Stimulated activated CD8-positive, alpha-beta memory T cell treated with anti-CD3 and anti-CD28 coated beads, Interleukin-12 subunit alpha, Interleukin-12 subunit beta, amount 100 ng/mL, for 1 hour (primary cell): ENCODE measurements around the gene MLYCD.
A peak's percentile ranks its signal among the peaks of the same experiment; 100 is the strongest.

Source experiments
- DNase-seq: peaks from one replicate; pipeline ENCODE4 v3.0.0-alpha.2; 2020; ENCODE audit warnings: low read depth

The MLYCD gene

DNA sequence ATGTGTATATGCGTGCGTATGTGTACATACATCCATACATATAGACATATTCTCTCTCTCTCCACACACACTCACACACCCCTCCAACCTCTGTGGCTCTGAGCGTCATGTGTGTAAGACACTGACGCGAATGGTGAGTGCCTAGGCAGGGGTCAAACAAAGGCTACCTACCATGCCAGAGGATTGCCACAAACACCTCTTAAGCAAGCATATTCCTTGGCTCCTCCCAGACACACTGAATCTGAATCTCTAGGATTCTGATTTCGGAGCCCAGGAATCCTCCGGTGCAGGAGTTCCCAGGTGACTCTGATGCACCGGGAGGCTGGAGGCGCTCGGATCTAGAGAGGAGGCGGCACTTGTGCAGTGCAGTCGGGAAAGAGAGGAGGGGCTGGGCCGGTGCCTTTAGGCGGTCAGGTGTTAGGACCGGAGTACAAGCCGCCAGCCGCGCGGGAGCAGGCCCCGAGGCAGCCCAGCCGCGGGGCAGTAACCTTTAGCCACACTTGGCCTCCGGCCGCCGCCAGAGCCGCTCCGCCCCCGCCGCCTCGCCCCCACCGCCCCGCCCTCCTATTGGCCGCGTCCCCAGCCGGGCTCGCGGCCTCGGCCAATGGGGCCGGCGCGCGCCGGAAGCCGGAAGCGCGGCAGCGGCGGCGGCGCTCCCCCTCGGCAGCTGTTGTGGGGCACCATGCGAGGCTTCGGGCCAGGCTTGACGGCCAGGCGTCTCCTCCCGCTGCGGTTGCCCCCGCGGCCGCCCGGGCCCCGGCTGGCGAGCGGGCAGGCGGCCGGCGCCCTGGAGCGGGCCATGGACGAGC lies at the start of gene MLYCD:
MLYCD (plus strand) TSS at position 653 of the 809 bp plus-strand sequence; CDS start at position 683, 30 bp downstream.
- peak; percentile 40 for DNase-seq

- no peak for DNase-seq
These were observed 49.5 kb upstream of the MLYCD start for GRCh38 chr16:83849421-83849820.

GRCh38 chr16:83850947-83851346 lies 48.0 kb upstream of the MLYCD start:
- DNase-seq, result no peak

- DNase-seq, result no peak
These were observed 47.4 kb upstream of the MLYCD start for GRCh38 chr16:83851473-83851872.

GRCh38 chr16:83852774-83853173 lies 46.1 kb upstream of the MLYCD start:
- DNase-seq, result no peak

DNA sequence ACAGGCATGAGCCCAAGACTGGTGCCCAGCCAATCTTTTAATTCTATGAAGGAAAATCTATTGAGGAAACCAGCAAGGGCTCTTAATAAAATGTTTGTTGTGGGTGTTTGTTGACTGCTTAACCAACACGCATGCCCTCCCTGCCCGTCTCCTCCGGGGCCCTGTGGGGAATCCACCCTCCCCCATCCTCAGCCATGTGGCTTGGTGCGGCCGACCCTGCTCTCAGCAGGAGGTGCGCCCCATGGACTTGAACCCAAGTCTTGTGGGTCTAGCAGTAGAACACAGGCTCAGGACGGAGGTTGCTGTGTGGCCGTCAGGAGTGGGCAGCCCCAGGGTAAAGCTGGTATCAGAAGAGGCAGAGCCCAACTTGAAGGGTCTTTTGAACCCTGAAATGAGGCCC lies 45.1 kb upstream of the MLYCD start:
- no peak for DNase-seq

- no peak for DNase-seq
These were observed 44.5 kb upstream of the MLYCD start for GRCh38 chr16:83854420-83854819.

- no peak for DNase-seq
These were observed 42.1 kb upstream of the MLYCD start for GRCh38 chr16:83856792-83857191.

GRCh38 chr16:83859265-83859664 lies 39.6 kb upstream of the MLYCD start:
- DNase-seq, result no peak

DNA sequence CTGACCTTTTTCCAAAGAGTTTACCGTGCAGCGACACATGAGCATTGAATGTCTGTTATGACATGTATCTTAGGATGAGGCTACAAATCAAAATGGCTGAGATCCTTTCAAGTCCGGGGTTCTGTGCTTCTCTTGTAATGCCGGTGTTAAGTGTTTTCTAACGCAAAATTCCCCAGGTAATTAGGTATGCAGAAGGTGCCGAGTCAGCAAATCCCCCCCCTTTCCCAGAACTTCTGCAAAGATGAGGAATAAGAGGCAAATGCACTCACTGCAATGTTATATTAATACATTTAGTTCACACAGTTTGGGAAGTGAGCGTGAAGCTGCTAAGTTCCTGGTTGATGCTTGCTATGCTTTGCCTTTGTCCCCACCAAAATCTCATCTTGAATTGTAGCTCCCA lies 36.3 kb upstream of the MLYCD start:
- DNase-seq, result no peak

GRCh38 chr16:83863682-83864081 lies 35.2 kb upstream of the MLYCD start:
- DNase-seq, result no peak

- no peak for DNase-seq
These were observed 28.1 kb upstream of the MLYCD start for GRCh38 chr16:83870830-83871229.

DNA sequence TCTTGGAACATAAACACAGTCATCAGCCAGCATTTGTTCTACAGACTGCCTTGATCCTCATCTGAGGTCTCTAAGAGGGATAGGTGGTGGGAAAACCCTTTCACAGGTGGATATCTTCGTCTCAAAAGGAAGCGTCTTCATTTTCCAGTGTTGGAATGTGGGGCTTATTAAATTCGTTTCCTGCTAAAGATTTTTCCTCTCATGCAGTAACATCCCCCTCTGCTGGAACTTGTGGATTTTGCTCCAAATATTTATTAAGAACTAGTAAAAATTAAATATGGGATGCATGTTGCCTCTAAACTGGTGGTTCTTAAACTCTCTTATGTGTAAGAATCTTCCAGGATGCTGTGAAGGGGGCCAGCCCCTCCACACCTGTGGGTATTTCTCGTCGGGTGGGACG lies 20.1 kb upstream of the MLYCD start:
- no peak for DNase-seq

DNA sequence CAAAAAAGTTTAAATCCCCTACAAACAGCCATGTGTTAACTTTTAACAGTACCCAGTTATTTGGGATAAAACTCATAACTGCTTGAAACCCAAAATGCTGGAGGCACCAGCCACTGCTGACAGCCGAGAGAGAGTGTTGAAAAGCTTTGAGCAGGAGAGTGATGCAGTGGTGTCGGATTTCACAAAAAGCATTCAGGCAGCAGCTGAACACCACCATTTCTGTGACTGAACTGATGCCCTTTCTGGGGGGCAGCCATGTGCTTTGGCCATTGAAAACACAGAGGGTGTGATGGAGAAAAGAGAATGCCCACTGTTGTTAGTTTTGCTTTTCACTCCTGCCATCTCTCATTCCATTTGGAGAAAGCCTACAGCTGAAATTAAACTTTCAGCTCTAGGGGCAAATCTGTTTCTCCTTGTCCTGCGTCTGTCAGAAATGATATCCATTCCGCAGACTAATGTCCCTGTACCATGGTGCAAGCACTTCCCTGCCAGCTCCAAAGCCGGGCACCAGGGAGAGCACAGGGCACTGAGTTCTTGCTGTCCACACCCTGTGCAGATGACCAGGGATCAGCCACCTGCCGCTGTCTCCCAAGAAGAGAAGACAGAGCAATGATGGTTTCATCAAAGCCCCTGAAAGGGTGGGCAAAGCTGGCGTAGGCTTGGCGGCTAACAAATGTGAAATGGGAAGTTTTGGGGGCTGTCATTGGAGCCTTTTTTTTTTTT lies 16.6 kb upstream of the MLYCD start:
- DNase-seq, result no peak

DNA sequence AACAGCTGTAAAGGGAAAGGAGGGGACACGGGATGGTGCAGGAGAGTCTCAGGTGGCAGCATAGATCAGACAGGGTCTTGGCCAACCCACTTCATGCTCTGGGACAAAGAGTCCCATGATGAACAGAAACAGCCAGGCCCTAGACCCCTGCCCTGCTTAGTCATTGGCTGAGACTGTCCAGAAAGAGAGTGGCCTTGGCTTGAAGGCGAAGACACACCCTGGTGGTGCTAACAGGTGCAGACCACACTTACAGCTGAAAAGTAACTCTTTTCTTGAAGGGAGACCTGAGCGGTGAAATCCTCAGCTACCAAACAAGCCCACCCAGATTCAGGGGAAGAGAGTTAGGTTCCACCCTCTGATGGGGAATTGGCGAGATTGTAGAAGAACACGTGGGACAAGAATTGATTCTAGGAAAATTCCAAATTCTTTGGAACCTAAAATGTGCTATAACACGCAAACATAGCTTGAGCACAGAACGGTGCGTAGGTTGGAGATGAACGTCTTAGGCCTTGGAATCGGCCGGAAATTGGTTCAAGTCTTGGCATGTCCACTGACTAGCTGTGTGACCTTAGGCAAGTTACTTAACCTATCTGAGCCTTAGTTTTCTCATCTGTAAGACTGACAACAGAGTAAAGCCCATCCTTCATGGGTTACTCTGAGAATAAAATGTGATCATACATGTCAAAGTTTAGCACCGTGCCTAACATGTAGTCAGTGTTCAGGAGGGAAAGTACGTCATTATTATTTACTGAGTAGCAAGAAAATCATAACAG lies 12.5 kb upstream of the MLYCD start:
- no peak for DNase-seq

GRCh38 chr16:83887080-83887479 lies 11.8 kb upstream of the MLYCD start:
- no peak for DNase-seq

GRCh38 chr16:83887564-83887963 lies 11.4 kb upstream of the MLYCD start:
- no peak for DNase-seq

DNA sequence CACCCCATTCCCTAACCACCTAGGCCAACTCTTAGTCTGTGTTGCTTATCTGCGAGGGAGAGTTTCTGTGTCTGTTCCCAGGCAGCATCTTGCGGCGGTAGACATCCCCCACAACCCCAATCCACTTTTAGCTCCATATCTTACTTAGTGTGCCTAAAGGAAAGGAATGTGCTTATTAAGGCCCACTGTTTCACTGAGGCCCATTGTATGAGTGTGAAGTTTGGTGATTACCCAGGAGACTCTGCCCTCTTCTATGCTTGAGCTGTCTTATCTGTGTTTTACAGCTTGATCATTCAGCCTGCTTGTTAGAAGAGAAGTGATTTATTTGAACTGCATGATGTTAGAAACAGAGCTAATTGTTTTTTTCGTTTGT lies 10.3 kb upstream of the MLYCD start:
- DNase-seq, result no peak

DNA sequence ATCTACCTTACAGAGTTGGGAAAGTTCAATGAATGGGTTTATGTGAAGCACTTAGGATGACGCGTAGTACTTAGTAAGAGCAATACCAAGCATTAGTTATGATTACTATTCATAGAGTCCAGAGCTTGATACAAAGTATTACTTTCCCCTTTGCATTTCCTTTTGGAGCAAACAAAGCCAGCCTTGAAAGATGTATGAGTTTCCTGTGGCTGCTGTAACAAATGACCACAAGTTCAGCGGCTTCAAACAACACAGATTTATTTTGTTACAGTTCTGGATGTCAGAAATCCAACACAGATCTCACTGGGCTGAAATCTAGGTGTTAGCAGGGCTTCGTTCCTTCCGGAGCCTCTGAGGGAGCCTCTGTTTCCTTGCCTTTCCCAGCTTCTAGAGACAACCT lies 8.6 kb upstream of the MLYCD start:
- no peak for DNase-seq

GRCh38 chr16:83891742-83892141 lies 7.2 kb upstream of the MLYCD start:
- DNase-seq, result no peak

- DNase-seq, result no peak
These were observed 3.7 kb upstream of the MLYCD start for GRCh38 chr16:83895243-83895642.

- no peak for DNase-seq
These were observed 3.0 kb upstream of the MLYCD start for GRCh38 chr16:83895942-83896341.
